HepG2 (cell line): Measurements from ENCODE around the gene SLC16A6. TPM values are rescaled to one million over a fixed set of nuclear protein-coding genes. Genes with fewer than 3 reads are reported as not detected.

ENCODE experiments used
- ATAC-seq: fragments of 200-7000 bp; cut with Tn5 transposase; 3 replicates; pipeline ENCODE4 v1.9.1; 2020; ENCODE audit warnings: mild to moderate bottlenecking, moderate library complexity
- BruUV-seq: library from RNA; stranded (reverse); fragments of 400-500 nt; replicated peaks from 2 replicates; lab custom pipeline; 2021; lab: Mats Ljungman, UMichigan
- CTCF ChIA-PET: fragments of 300-600 bp; formaldehyde crosslinking; extraction: SDS; loops from one replicate; lab custom pipeline; 2021; ENCODE audit warnings: low total read pairs, inconsistent platforms, low intra/inter-chr PET ratio; lab: Yijun Ruan, JAX
- POLR2A ChIA-PET: fragments of 350-600 bp; sonication (Branson Sonifier 250); formaldehyde crosslinking; loops from one replicate; lab custom pipeline; 2020; ENCODE audit warnings: antibody characterized with exemption, inconsistent platforms; lab: Yijun Ruan, JAX
- DNase-seq: peaks from one replicate; pipeline ENCODE4 v3.0.0-alpha.2; 2015; ENCODE audit warnings: low spot score
- FAIRE-seq: peaks from 3 replicates; lab custom pipeline; 2011; peaks lifted over from hg19 to GRCh38; lab: Jason Lieb, UNC
- H2AFZ ChIP-seq: one replicate; pipeline ENCODE4 v1.6.1; 2011; ENCODE audit warnings: low read length, inconsistent platforms
- H3K27ac ChIP-seq: fragments of 300-600 bp; 3 replicates; pipeline ENCODE4 v1.8.0; 2011; ENCODE audit warnings: mixed run types, mild to moderate bottlenecking, mixed read lengths, low read length, inconsistent platforms; ENCODE audit not compliant: insufficient read depth; ENCODE audit errors: extremely low read length
- H3K27me3 ChIP-seq, 2 experiments: fragments of 200-600 bp in 1 of 2; 2 replicates in 1 of 2; 3 replicates in 1 of 2; pipeline versions ENCODE4 v1.6.0 to v1.8.0; 2011; ENCODE audit warnings: low read length in 2 of 2, mild to moderate bottlenecking in 2 of 2, moderate library complexity in 2 of 2, inconsistent platforms in 1 of 2; ENCODE audit not compliant: insufficient read depth in 2 of 2, control insufficient read depth in 1 of 2
- H3K36me3 ChIP-seq, 2 experiments: fragments of 200-600 bp in 1 of 2; replicated peaks in 1 of 2; 2 replicates in 1 of 2; 3 replicates in 1 of 2; pipeline versions ENCODE4 v1.5.1 to v1.8.0; 2011; ENCODE audit warnings: low read length in 2 of 2, inconsistent platforms in 1 of 2; ENCODE audit not compliant: insufficient read depth in 2 of 2, control insufficient read depth in 1 of 2
- H3K4me1 ChIP-seq: 2 replicates; pipeline ENCODE4 v1.5.1; 2012; ENCODE audit warnings: low read length, inconsistent platforms; ENCODE audit not compliant: insufficient read depth
- H3K4me2 ChIP-seq: 2 replicates; pipeline ENCODE4 v1.6.0; 2011; ENCODE audit warnings: low read depth, low read length, inconsistent platforms
- H3K4me3 ChIP-seq, 3 experiments: fragments of 200-600 bp in 1 of 3; sonication (generic), shearing (Covaris generic) in 1 of 3; replicated peaks in 1 of 3; 2 replicates each; pipeline ENCODE4 v1.5.1; 2011 to 2016; ENCODE audit warnings: low read length in 3 of 3, inconsistent platforms in 2 of 3, low read depth in 2 of 3, mild to moderate bottlenecking in 2 of 3, control low read depth in 1 of 3, mixed read lengths in 1 of 3; ENCODE audit not compliant: insufficient read depth in 1 of 3
- H3K79me2 ChIP-seq: one replicate; pipeline ENCODE4 v1.6.1; 2011; ENCODE audit warnings: low read length, inconsistent platforms; ENCODE audit not compliant: insufficient read depth
- H3K9ac ChIP-seq: 2 replicates; pipeline ENCODE4 v1.6.0; 2011; ENCODE audit warnings: mild to moderate bottlenecking, low read depth, low read length, inconsistent platforms; ENCODE audit not compliant: insufficient read depth
- H3K9me3 ChIP-seq: 2 replicates; pipeline ENCODE4 v1.5.1; 2012; ENCODE audit warnings: mild to moderate bottlenecking, low read length
- H4K20me1 ChIP-seq: 2 replicates; pipeline ENCODE4 v1.6.0; 2011; ENCODE audit warnings: inconsistent platforms, mild to moderate bottlenecking, low read length, moderate library complexity; ENCODE audit not compliant: insufficient read depth
- BCL3 ChIP-seq: sonication (generic); formaldehyde crosslinking; IDR thresholded peaks from 2 replicates; pipeline ENCODE4 v1.5.1; 2020; ENCODE audit warnings: mild to moderate bottlenecking, missing genetic modification reagents, moderate library complexity
- HIC2 ChIP-seq: sonication (generic); formaldehyde crosslinking; IDR thresholded peaks from 2 replicates; pipeline ENCODE4 v1.9.0; 2022; ENCODE audit warnings: low read depth, missing genetic modification reagents
- JARID2 ChIP-seq: sonication (generic); formaldehyde crosslinking; IDR thresholded peaks from 2 replicates; pipeline ENCODE4 v1.8.1; 2023; ENCODE audit warnings: missing genetic modification reagents, inconsistent platforms; ENCODE audit not compliant: insufficient replicate concordance
- MLLT10 ChIP-seq: sonication (generic); formaldehyde crosslinking; IDR thresholded peaks from 2 replicates; pipeline ENCODE4 v1.4.0; 2020; ENCODE audit warnings: missing genetic modification reagents
- RORA ChIP-seq: sonication (generic); formaldehyde crosslinking; IDR thresholded peaks from 2 replicates; pipeline ENCODE4 v1.5.0; 2020; ENCODE audit warnings: mild to moderate bottlenecking, missing genetic modification reagents, moderate library complexity
- ZMYM3 ChIP-seq: sonication (generic); formaldehyde crosslinking; IDR thresholded peaks from 2 replicates; pipeline ENCODE4 v1.5.1; 2020; ENCODE audit warnings: mild to moderate bottlenecking, missing genetic modification reagents
- ZNF737 ChIP-seq: sonication (generic); formaldehyde crosslinking; IDR thresholded peaks from 2 replicates; pipeline ENCODE4 v1.5.0; 2020; ENCODE audit warnings: missing genetic modification reagents, mild to moderate bottlenecking, borderline replicate concordance
- WGBS: methylation state at CpG from one replicate; pipeline ENCODE4 v1.1.6; 2017; ENCODE audit warnings: low lambda C conversion rate; 5-methylcytosine and 5-hydroxymethylcytosine counted together
- in situ Hi-C: cut with HindIII; loops from 2 replicates; pipeline ENCODE4 v1.10.0; 2017; ENCODE audit warnings: low pct_unique_long_range_greater_than_20kb; ENCODE audit not compliant: extremely low pct_ligation_motif_present
- intact Hi-C: fragments of 100-400 bp; cut with micrococcal nuclease; formaldehyde crosslinking; loops from one replicate; pipeline ENCODE4 v1.10.0; 2022; ENCODE audit not compliant: unreplicated experiment
- polyA plus RNA-seq, 8 experiments: library from polyadenylated mRNA; depleted of rRNA in 3 of 8; stranded (reverse) in 7 of 8; unstranded in 1 of 8; fragments of >200 nt; fragmentation: Illumina TruSeq in 4 of 8; extraction: Trizol in 4 of 8; gene quantifications; 2 replicates each; pipeline versions ENCODE4 v1.2.1 to v1.2.3, GENCODE V29; 2011 to 2016; ENCODE audit warnings: low read depth in 4 of 8, missing spikeins in 1 of 8, mixed read lengths in 1 of 8; ENCODE audit not compliant: insufficient read depth in 1 of 8
- total RNA-seq, 5 experiments: library from RNA; depleted of rRNA; stranded (reverse); fragments of >200 nt; fragmentation: Illumina TruSeq; extraction: Trizol; gene quantifications; 2 replicates each; pipeline ENCODE4 v1.2.3, GENCODE V29; 2016; ENCODE audit warnings: low read depth in 1 of 5
- TF ChIP-seq, protein P1 (sequence below): sonication (generic); formaldehyde crosslinking; IDR thresholded peaks from 2 replicates; pipeline ENCODE4 v1.4.0; 2020; ENCODE audit warnings: missing genetic modification reagents
- TF ChIP-seq, protein P2 (sequence below): fragments of 450-650 bp; IDR thresholded peaks from 2 replicates; pipeline ENCODE4 v1.6.1; 2016

SLC16A6 gene
- total and polyA plus RNA-seq, 2 of the 13 experiments (the other 11 are each of a cell fraction or from before 2014, with no cell fraction given) = 1.1 to 44.7 TPM

DNA sequence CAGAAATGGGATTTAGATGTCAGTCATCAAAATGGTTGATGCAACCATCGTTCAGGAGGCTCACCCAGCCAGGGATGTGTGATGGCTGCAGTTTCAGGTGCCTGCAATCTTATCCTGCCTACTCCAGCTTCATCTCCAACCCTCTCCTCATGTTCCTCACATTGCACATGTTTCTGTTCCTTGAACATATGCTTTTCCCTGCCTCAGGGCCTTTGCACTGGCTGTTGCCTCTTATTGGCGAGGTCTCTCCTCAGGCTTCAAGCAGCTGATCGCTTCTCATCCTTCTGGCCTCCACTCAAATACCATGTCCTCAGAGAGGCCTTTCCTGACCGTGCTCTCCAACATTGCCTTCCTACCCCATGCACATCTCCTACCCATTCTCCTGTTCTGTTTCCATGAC, 25.0 kb upstream of the SLC16A6 start:
- in situ Hi-C loops (no loop called here), intact Hi-C loops (no loop called here)
- Histone ChIP-seq H3K27me3 (no peaks in the 10 kb centered on the region), H2AFZ (no peak overlapping the region), H3K4me2 (no peak overlapping the region), H4K20me1 (no peaks in the 10 kb centered on the region), H3K4me1 (peaks cover 77% of the 10 kb centered on the region), H3K4me3 (no peak overlapping the region), H3K27ac (no peak overlapping the region), H3K9ac (no peak overlapping the region), H3K79me2 (no peaks in the 10 kb centered on the region), H3K36me3 (no peaks in the 10 kb centered on the region), H3K9me3 (no peaks in the 10 kb centered on the region)
- BruUV-seq = no TSS peak
- ChIA-PET CTCF (no interaction called here), POLR2A (no interaction called here)
- TF ChIP-seq MLLT10 (no peak), RORA (CRISPR knock-in tag) (no peak), JARID2 (CRISPR knock-in tag) (no peak), ZMYM3 (CRISPR knock-in tag) (peak; percentile 83), HIC2 (CRISPR knock-in tag) (no peak), BCL3 (CRISPR knock-in tag) (no peak), ZNF737 (CRISPR knock-in tag) (no peak)
- TF ChIP-seq, protein P1, sequence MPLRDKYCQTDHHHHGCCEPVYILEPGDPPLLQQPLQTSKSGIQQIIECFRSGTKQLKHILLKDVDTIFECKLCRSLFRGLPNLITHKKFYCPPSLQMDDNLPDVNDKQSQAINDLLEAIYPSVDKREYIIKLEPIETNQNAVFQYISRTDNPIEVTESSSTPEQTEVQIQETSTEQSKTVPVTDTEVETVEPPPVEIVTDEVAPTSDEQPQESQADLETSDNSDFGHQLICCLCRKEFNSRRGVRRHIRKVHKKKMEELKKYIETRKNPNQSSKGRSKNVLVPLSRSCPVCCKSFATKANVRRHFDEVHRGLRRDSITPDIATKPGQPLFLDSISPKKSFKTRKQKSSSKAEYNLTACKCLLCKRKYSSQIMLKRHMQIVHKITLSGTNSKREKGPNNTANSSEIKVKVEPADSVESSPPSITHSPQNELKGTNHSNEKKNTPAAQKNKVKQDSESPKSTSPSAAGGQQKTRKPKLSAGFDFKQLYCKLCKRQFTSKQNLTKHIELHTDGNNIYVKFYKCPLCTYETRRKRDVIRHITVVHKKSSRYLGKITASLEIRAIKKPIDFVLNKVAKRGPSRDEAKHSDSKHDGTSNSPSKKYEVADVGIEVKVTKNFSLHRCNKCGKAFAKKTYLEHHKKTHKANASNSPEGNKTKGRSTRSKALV (CRISPR knock-in tag) = no peak
- TF ChIP-seq, protein P2, sequence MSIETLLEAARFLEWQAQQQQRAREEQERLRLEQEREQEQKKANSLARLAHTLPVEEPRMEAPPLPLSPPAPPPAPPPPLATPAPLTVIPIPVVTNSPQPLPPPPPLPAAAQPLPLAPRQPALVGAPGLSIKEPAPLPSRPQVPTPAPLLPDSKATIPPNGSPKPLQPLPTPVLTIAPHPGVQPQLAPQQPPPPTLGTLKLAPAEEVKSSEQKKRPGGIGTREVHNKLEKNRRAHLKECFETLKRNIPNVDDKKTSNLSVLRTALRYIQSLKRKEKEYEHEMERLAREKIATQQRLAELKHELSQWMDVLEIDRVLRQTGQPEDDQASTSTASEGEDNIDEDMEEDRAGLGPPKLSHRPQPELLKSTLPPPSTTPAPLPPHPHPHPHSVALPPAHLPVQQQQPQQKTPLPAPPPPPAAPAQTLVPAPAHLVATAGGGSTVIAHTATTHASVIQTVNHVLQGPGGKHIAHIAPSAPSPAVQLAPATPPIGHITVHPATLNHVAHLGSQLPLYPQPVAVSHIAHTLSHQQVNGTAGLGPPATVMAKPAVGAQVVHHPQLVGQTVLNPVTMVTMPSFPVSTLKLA = peak; percentile 33; the same call in 1 of the 2 replicates
- no peak for DNase-seq
- no peak for FAIRE-seq
- 97% methylated on average over 4 of the region's 4 CpGs for WGBS
- no peak for ATAC-seq
